Middle frontal gyrus (tissue), 1 donor: ENCODE data around the gene SPIRE1.
"Not testable (repeated sequence)": the region's sequence is repeated elsewhere in the genome, so short reads cannot be mapped to it uniquely, and the experiment has no call there.

ENCODE experiments used
- DNase-seq: peaks from one replicate; pipeline ENCODE4 v3.0.0-alpha.2; 2015; ENCODE audit warnings: low spot score; ENCODE audit errors: extremely low spot score

Gene SPIRE1

GRCh38 chr18:12497296-12497695 lies 160.6 kb downstream of the SPIRE1 start:
- no peak for DNase-seq

- DNase-seq, result no peak
These were observed 165.0 kb downstream of the SPIRE1 start for GRCh38 chr18:12492907-12493306.

GRCh38 chr18:12491611-12492435 lies 166.1 kb downstream of the SPIRE1 start:
- no peak for DNase-seq

GRCh38 chr18:12485479-12486105 lies 172.3 kb downstream of the SPIRE1 start:
- DNase-seq, result no peak

- DNase-seq, result not testable (repeated sequence)
These were observed 176.0 kb downstream of the SPIRE1 start for GRCh38 chr18:12481915-12482314.

GRCh38 chr18:12479982-12480381 lies 177.9 kb downstream of the SPIRE1 start:
- no peak for DNase-seq

- no peak for DNase-seq
These were observed 178.4 kb downstream of the SPIRE1 start for GRCh38 chr18:12479536-12479935.

- no peak for DNase-seq
These were observed 179.4 kb downstream of the SPIRE1 start for GRCh38 chr18:12478269-12479047.

GRCh38 chr18:12477606-12478005 lies 180.3 kb downstream of the SPIRE1 start:
- DNase-seq, result no peak

- DNase-seq, result no peak
These were observed 181.0 kb downstream of the SPIRE1 start for GRCh38 chr18:12476955-12477354.

- DNase-seq, result no peak
These were observed 183.0 kb downstream of the SPIRE1 start for GRCh38 chr18:12474876-12475275.

GRCh38 chr18:12474146-12474545 lies 183.8 kb downstream of the SPIRE1 start:
- no peak for DNase-seq

- DNase-seq, result no peak
These were observed 187.4 kb downstream of the SPIRE1 start for GRCh38 chr18:12470382-12471075.

- DNase-seq, result no peak
These were observed 189.5 kb downstream of the SPIRE1 start for GRCh38 chr18:12468445-12468844.

GRCh38 chr18:12464731-12465130 lies 193.2 kb downstream of the SPIRE1 start:
- DNase-seq, result no peak

- no peak for DNase-seq
These were observed 194.7 kb downstream of the SPIRE1 start for GRCh38 chr18:12463191-12463590.

GRCh38 chr18:12462242-12462641 lies 195.7 kb downstream of the SPIRE1 start:
- no peak for DNase-seq

- no peak for DNase-seq
These were observed 196.6 kb downstream of the SPIRE1 start for GRCh38 chr18:12461326-12461725.

GRCh38 chr18:12460874-12461273 lies 197.0 kb downstream of the SPIRE1 start:
- no peak for DNase-seq

- no peak for DNase-seq
These were observed 199.1 kb downstream of the SPIRE1 start for GRCh38 chr18:12458771-12459170.

- DNase-seq, result no peak
These were observed 201.5 kb downstream of the SPIRE1 start for GRCh38 chr18:12456441-12456840.
